ENCODE results near the gene GNPDA1.

The GNPDA1 gene

DNA sequence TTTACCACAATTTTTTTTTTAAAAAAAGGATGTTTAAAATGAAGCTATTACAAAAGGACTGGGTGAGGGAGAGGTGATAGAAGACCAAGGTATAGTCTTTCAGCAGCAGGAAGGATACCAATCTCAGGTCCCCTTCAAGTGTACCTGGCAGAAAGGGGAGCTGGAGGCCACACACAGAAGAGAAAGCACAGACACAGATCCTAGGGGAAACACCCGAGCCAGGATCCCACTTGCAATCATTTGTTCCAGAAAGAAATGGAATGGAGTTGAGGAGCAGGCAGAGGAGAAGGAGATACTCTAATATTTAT, 5.6 kb downstream of the GNPDA1 start:
- no peaks in the 10 kb centered on the region for H3K79me2 ChIP-seq (ENCODE audit: insufficient read depth, low read length)
- TF ChIP-seq EZH2phosphoT487 (conservative IDR thresholded peaks at IDR 0.05; ENCODE audit: low read length) (no peak), CTCF (IDR thresholded peaks at IDR 0.05; ENCODE audit: insufficient read depth, low read length, poor library complexity, severe bottlenecking) (no peak)
- H3K9ac ChIP-seq (ENCODE audit: low read length), result no peak overlapping the region
- H3F3A ChIP-seq (ENCODE audit: insufficient read depth), result no peaks in the 10 kb centered on the region
- H3K4me3 ChIP-seq (ENCODE audit: insufficient read depth, low read length, poor library complexity, severe bottlenecking), result no peak overlapping the region
- H3K9me3 ChIP-seq (ENCODE audit: insufficient read depth, low read length), result no peaks in the 10 kb centered on the region
- H2AFZ ChIP-seq (ENCODE audit: low read depth, low read length, severe bottlenecking), result no peak overlapping the region
- H4K20me1 ChIP-seq (ENCODE audit: low read depth, low read length), result no peaks in the 10 kb centered on the region
- H3K27me3 ChIP-seq (ENCODE audit: low read length), result no peaks in the 10 kb centered on the region
- no peak overlapping the region for H3K27ac ChIP-seq (ENCODE audit: low read depth, low read length)
- no peaks in the 10 kb centered on the region for H3K36me3 ChIP-seq (ENCODE audit: low read length)
- H3K4me2 ChIP-seq (ENCODE audit: low read depth, low read length, poor library complexity, severe bottlenecking), result no peak overlapping the region
- H3K9me2 ChIP-seq (replicated peaks; ENCODE audit: insufficient read depth, low read length), result no peaks in the 10 kb centered on the region

GRCh38 chr5:142006363-142007236, 6.2 kb downstream of the GNPDA1 start:
- Histone ChIP-seq H3K9me3 (ENCODE audit: insufficient read depth, low read length) (no peaks in the 10 kb centered on the region), H3F3A (ENCODE audit: insufficient read depth) (no peaks in the 10 kb centered on the region; the same call in 1 of the 2 replicates), H2AFZ (ENCODE audit: low read depth, low read length, severe bottlenecking) (no peak overlapping the region), H3K27ac (ENCODE audit: low read depth, low read length) (no peak overlapping the region), H4K20me1 (ENCODE audit: low read depth, low read length) (no peaks in the 10 kb centered on the region), H3K4me2 (ENCODE audit: low read depth, low read length, poor library complexity, severe bottlenecking) (no peak overlapping the region), H3K36me3 (ENCODE audit: low read length) (no peaks in the 10 kb centered on the region), H3K4me3 (ENCODE audit: insufficient read depth, low read length, poor library complexity, severe bottlenecking) (no peak overlapping the region), H3K27me3 (ENCODE audit: low read length) (no peaks in the 10 kb centered on the region), H3K9ac (ENCODE audit: low read length) (no peak overlapping the region), H3K79me2 (ENCODE audit: insufficient read depth, low read length) (no peaks in the 10 kb centered on the region), H3K9me2 (replicated peaks; ENCODE audit: insufficient read depth, low read length) (no peaks in the 10 kb centered on the region)
- TF ChIP-seq EZH2phosphoT487 (conservative IDR thresholded peaks at IDR 0.05; ENCODE audit: low read length), result no peak
- no peak for TF ChIP-seq CTCF (IDR thresholded peaks at IDR 0.05; ENCODE audit: insufficient read depth, low read length, poor library complexity, severe bottlenecking)

DNA sequence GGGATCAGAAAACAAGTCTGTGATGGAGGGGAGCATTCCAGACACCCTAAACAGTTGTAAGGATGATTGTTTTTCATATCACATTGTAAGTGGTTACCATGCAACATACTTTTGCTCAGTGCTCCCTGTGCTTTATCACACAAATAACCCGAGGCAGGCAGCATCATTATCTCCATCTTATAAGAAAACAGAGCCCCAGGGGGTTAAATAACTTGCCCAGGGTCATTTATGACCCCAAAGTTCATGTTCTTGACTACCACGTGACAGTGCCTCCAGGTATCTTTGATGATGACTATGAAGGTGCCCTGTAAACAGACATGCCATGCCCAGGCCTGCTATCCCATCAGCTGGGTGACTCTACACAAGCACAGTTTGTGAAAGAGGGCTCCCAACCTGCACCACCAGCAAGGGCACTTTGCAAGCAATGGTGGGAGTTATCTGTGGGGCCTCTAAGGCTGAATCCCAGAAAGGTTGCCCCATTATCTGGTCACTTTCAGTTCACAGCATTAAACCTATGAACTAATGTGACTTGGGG, 9.5 kb downstream of the GNPDA1 start:
- Histone ChIP-seq H3K27ac (ENCODE audit: low read depth, low read length) (no peak overlapping the region), H3K4me2 (ENCODE audit: low read depth, low read length, poor library complexity, severe bottlenecking) (no peak overlapping the region), H3K79me2 (ENCODE audit: insufficient read depth, low read length) (no peaks in the 10 kb centered on the region), H2AFZ (ENCODE audit: low read depth, low read length, severe bottlenecking) (no peak overlapping the region), H3F3A (ENCODE audit: insufficient read depth) (no peaks in the 10 kb centered on the region; the same call in 1 of the 2 replicates), H3K36me3 (ENCODE audit: low read length) (no peaks in the 10 kb centered on the region), H3K9me3 (ENCODE audit: insufficient read depth, low read length) (no peaks in the 10 kb centered on the region), H3K9me2 (replicated peaks; ENCODE audit: insufficient read depth, low read length) (no peaks in the 10 kb centered on the region), H3K9ac (ENCODE audit: low read length) (no peak overlapping the region), H4K20me1 (ENCODE audit: low read depth, low read length) (no peaks in the 10 kb centered on the region), H3K27me3 (ENCODE audit: low read length) (no peaks in the 10 kb centered on the region), H3K4me3 (ENCODE audit: insufficient read depth, low read length, poor library complexity, severe bottlenecking) (no peak overlapping the region)
- TF ChIP-seq EZH2phosphoT487 (conservative IDR thresholded peaks at IDR 0.05; ENCODE audit: low read length) (no peak), CTCF (IDR thresholded peaks at IDR 0.05; ENCODE audit: insufficient read depth, low read length, poor library complexity, severe bottlenecking) (no peak)
